D721Med (cell line): Measurements from ENCODE around the gene CFAP161.

ENCODE experiments used
- DNase-seq: peaks from one replicate; pipeline ENCODE4 v3.0.0; 2011; ENCODE audit warnings: low spot score; ENCODE audit not compliant: insufficient read length
- FAIRE-seq: peaks from 2 replicates; lab custom pipeline; 2011; peaks lifted over from hg19 to GRCh38; lab: Jason Lieb, UNC
- CTCF ChIP-seq: IDR thresholded peaks from 2 replicates; pipeline ENCODE4 v1.5.1; 2012; ENCODE audit warnings: mild to moderate bottlenecking, control low read depth; ENCODE audit not compliant: insufficient read depth; ENCODE audit errors: missing control alignments

Gene CFAP161

GRCh38 chr15:81088470-81089013 is 45.5 kb upstream of the CFAP161 start:
- FAIRE-seq = no peak
- DNase-seq = no peak
- TF ChIP-seq CTCF = no peak

GRCh38 chr15:81091889-81092558 is 42.0 kb upstream of the CFAP161 start:
- FAIRE-seq (no peak), DNase-seq (no peak)
- TF ChIP-seq CTCF = no peak

- FAIRE-seq (no peak), DNase-seq (no peak)
- TF ChIP-seq CTCF = no peak
Observed at GRCh38 chr15:81092559-81092902, 41.5 kb upstream of the CFAP161 start.

- FAIRE-seq (no peak), DNase-seq (no peak)
- TF ChIP-seq CTCF = no peak
Observed at GRCh38 chr15:81093961-81094360, 40.1 kb upstream of the CFAP161 start.

GRCh38 chr15:81095690-81096365 is 38.2 kb upstream of the CFAP161 start:
- FAIRE-seq (no peak), DNase-seq (no peak)
- TF ChIP-seq CTCF = no peak

DNA sequence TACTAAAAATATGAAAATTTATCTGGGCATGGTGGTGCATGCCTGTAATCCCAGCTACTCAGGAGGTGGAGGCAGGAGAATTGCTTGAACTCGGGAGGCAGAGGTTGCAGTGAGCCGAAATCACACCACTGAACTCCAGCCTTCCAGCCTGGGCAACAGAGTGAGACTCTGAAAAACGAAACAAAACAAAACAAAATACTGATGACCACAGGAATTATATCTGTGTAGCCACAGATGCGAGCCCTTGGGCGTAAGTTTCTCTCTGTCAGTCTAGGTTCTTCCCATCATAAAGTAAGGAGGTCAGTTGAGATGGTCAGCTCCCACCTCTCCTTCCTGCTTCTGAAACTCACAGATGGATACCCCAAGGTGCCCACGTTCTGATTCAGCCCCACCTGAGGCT is 37.7 kb upstream of the CFAP161 start:
- FAIRE-seq (no peak), DNase-seq (no peak)
- no peak for TF ChIP-seq CTCF
